Right atrium auricular region (tissue), 2 donors: ENCODE results near the gene KMT2D. TPM values are rescaled to one million over a fixed set of nuclear protein-coding genes. Genes with fewer than 3 reads are reported as not detected.
"Not testable (repeated sequence)": the region's sequence is repeated elsewhere in the genome, so short reads cannot be mapped to it uniquely, and the experiment has no call there.

ENCODE experiments used
- DNase-seq: peaks from one replicate; pipeline ENCODE4 v3.0.0-alpha.2; 2019; ENCODE audit warnings: low spot score
- H3K27ac ChIP-seq, 2 donors: fragments of 200-600 bp; sonication (generic); 1 replicate in 1 of 2; 2 replicates in 1 of 2; pipeline ENCODE4 v1.5.1; 2016 to 2019
- H3K27me3 ChIP-seq, 2 donors: fragments of 200-600 bp; sonication (generic); one replicate each; pipeline versions ENCODE4 v1.5.1 to v1.6.0; 2017 to 2019
- H3K36me3 ChIP-seq: fragments of 200-600 bp; sonication (generic); one replicate; pipeline ENCODE4 v1.5.1; 2016
- H3K4me1 ChIP-seq, 2 donors: fragments of 200-600 bp; sonication (generic); one replicate each; pipeline versions ENCODE4 v1.5.1 to v1.6.0; 2017 to 2019
- H3K4me3 ChIP-seq, 2 donors: fragments of 200-600 bp; sonication (generic); 1 replicate in 1 of 2; 2 replicates in 1 of 2; pipeline ENCODE4 v1.5.1; 2017 to 2019; ENCODE audit warnings: mild to moderate bottlenecking in 1 of 2, moderate library complexity in 1 of 2
- H3K9me3 ChIP-seq, 2 donors: fragments of 200-600 bp; sonication (generic); one replicate each; pipeline ENCODE4 v1.5.1; 2019
- total RNA-seq, 2 donors: library from RNA; depleted of rRNA; stranded (reverse); fragments of >200 nt; gene quantifications; one replicate each; pipeline ENCODE4 v1.1.0, GENCODE V29; 2016
- TF ChIP-seq, protein P1 (sequence below), 2 donors: fragments of 200-600 bp; sonication (generic); IDR thresholded peaks; one replicate each; pipeline ENCODE4 v1.5.1; 2019; ENCODE audit warnings: antibody characterized with exemption in 2 of 2

KMT2D gene
- total RNA-seq, 2 donors from 2014 or later = 39.9 to 49.1 TPM

DNA sequence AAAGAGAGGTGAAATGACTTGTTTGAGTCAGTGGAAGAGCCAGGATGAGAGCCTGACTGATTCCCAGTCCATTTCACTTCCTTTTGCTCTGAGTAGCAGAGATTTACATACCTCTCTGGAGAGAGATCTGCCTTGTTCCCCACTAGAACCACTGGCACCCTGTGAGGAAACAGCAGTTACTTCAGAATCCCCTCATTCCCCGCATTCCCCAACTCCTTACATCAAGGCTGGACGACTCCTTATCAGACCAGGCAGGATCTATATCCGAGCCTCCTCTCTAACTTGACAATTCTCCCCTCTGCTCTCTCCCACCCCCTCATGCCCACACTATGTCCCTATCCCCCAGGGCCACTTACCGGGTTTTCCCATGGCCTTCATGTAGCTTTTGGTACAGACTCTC lies 5.5 kb upstream of the KMT2D start:
- TF ChIP-seq, protein P1, sequence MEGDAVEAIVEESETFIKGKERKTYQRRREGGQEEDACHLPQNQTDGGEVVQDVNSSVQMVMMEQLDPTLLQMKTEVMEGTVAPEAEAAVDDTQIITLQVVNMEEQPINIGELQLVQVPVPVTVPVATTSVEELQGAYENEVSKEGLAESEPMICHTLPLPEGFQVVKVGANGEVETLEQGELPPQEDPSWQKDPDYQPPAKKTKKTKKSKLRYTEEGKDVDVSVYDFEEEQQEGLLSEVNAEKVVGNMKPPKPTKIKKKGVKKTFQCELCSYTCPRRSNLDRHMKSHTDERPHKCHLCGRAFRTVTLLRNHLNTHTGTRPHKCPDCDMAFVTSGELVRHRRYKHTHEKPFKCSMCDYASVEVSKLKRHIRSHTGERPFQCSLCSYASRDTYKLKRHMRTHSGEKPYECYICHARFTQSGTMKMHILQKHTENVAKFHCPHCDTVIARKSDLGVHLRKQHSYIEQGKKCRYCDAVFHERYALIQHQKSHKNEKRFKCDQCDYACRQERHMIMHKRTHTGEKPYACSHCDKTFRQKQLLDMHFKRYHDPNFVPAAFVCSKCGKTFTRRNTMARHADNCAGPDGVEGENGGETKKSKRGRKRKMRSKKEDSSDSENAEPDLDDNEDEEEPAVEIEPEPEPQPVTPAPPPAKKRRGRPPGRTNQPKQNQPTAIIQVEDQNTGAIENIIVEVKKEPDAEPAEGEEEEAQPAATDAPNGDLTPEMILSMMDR (IDR thresholded peaks at IDR 0.05) = no peak
- Histone ChIP-seq H3K27ac (no peak overlapping the region), H3K4me1 (peaks cover 0 to 22% of the 10 kb centered on the region in 2 donors), H3K9me3 (no peaks in the 10 kb centered on the region), H3K4me3 (no peak overlapping the region), H3K27me3 (no peaks in the 10 kb centered on the region), H3K36me3 (no peaks in the 10 kb centered on the region)
- no peak for DNase-seq

DNA sequence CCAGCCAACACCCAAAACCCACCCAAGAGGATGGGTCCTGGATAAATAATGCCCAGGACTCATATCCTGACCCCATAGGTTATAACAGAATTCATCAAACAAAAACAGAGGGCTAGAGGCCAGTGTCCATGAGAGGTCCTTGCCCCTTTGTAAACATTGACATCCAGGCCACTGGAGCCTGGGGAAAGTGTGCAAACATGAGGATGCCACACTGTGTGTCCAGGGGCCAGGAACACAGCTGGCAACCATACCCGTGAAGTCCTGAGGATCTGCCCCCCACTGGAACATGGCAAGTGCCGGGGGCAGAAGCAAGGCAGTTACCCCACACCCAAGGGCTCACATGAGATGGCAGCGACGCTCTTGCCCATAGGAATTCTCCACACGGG lies 4.2 kb upstream of the KMT2D start:
- Histone ChIP-seq H3K9me3 (no peaks in the 10 kb centered on the region), H3K27ac (no peak overlapping the region), H3K36me3 (no peaks in the 10 kb centered on the region), H3K4me1 (peaks cover 0 to 15% of the 10 kb centered on the region in 2 donors), H3K27me3 (no peaks in the 10 kb centered on the region), H3K4me3 (no peak overlapping the region)
- no peak for DNase-seq
- TF ChIP-seq, protein P1 (IDR thresholded peaks at IDR 0.05) = no peak

DNA sequence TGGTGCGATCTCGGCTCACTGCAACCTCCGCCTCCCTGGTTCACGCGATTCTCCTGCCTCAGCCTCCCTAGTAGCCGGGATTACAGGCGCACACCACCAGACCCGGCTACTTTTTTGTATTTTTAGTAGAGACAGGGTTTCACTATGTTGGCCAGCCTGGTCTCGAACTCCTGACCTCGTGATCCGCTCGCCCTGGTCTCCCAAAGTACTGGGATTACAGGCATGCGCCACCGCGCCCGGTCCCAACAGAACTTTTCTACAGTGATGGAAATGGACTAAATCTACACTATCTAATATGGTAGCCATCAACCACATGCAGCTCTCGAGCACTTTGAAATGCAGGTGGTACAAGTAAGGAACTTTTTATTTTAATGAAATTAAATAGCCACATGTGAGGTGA lies 1.3 kb upstream of the KMT2D start:
- not testable (repeated sequence) for H3K27ac ChIP-seq, DNase-seq, H3K4me3 ChIP-seq, H3K9me3 ChIP-seq, H3K27me3 ChIP-seq, H3K36me3 ChIP-seq
- H3K4me1 ChIP-seq = peaks cover 0 to 33% of the 10 kb centered on the region in 2 donors

DNA sequence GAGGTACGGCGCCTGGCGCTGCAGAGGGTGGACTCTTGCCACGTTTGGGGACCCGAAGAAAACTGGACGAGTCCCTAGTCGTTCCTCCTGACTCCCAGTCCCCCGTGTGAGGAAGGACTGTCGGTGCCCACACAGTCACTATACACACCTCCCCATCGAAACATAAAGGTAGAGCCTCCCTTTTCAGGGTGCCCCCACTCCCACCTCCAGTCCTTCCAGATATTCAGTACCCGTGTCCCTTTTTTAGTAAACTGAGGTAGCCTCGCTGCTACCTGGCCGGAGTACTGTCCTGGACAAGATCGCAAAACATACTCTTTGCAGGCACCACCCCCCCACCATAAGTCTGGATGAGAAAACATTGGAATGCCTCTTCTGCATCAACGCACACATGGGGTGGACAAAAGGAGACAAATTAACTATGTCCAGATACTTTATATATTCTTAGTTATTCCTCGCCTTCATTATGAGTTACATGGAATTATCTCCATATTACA lies 610 bp upstream of the KMT2D start:
- H3K9me3 ChIP-seq = no peaks in the 10 kb centered on the region
- peak overlapping the region; percentile 83 to 92 for H3K4me3 ChIP-seq
- peak overlapping the region; percentile 95 to 98 for H3K27ac ChIP-seq
- no peak for DNase-seq
- no peaks in the 10 kb centered on the region for H3K36me3 ChIP-seq
- H3K4me1 ChIP-seq = peaks cover 0 to 40% of the 10 kb centered on the region in 2 donors
- H3K27me3 ChIP-seq = no peaks in the 10 kb centered on the region
- TF ChIP-seq, protein P1 (IDR thresholded peaks at IDR 0.05) = no peak

DNA sequence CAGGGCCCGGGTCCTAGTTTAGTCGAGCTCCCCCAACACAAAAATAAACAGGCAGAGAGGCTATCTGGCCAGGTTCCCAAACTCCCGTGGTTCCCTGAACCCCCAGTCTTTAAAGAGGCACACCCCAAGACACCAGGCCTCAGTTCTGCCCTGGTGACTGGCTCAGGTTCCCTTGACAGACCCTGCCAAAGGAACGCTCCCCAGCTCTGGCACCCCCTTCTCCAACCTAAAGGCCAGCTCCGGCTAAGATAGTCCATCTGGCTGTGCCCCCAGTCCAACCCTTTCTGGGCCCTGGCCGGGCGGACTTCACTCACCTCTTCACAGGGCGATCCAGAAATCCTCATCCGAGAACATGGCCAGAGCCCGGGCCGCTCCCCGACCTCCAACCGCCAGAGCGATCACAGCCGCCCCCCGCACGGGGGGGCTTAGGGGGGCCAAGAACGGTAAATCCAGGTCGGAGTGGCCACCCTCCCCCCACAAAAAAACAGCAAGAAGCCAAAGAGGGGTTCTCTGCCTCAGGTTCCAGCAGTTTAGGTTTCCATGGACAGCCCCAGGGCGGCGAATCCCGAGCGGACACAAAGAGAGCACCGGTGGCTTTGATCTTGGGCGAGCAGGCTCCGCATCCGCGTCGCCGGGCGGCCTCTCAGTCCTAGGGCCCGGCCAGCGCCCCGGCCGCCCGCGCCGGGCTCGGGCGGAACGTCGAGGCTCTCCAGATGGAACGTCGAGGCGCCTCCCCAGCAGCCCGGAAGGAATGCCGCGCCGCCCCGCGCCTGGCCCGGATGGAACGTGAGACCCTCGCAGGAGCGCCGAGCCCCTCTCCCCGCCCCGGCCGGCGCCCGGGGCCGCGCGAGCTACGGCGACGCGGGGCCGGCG lies 1.1 kb downstream of the KMT2D start:
- H3K9me3 ChIP-seq = no peaks in the 10 kb centered on the region
- H3K4me1 ChIP-seq = peaks cover 0 to 51% of the 10 kb centered on the region in 2 donors
- DNase-seq = no peak
- no peaks in the 10 kb centered on the region for H3K27me3 ChIP-seq
- H3K27ac ChIP-seq = peak overlapping the region; percentile 95 to 98
- TF ChIP-seq, protein P1 (IDR thresholded peaks at IDR 0.05) = no peak
- H3K36me3 ChIP-seq = peaks cover 6% of the 10 kb centered on the region
- H3K4me3 ChIP-seq = peak overlapping the region; percentile 83 to 92

DNA sequence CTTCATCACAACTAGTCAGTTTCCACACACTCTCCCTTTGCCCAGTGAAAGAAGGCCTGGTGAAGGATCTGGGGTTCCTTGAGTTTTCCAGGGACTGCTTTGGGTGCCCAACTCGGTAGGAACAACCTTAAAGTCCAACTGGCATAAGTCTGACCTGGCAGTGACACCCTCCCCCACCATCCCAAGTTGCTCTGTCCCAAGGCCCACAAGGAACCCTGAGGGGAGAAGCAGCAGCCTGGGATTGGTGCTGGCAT lies 1.6 kb downstream of the KMT2D start:
- H3K36me3 ChIP-seq = peaks cover 11% of the 10 kb centered on the region
- peak overlapping the region; percentile 95 to 98 for H3K27ac ChIP-seq
- peak overlapping the region; percentile 83 to 92 for H3K4me3 ChIP-seq
- TF ChIP-seq, protein P1 (IDR thresholded peaks at IDR 0.05) = no peak
- no peaks in the 10 kb centered on the region for H3K9me3 ChIP-seq
- no peak for DNase-seq
- H3K4me1 ChIP-seq = peaks cover 0 to 51% of the 10 kb centered on the region in 2 donors
- H3K27me3 ChIP-seq = no peaks in the 10 kb centered on the region
